OCI-LY1 (cell line): ENCODE data around the gene GSE1.
A peak's percentile ranks its signal among the peaks of the same experiment; 100 is the strongest.

ENCODE experiments used
- H2AFZ ChIP-seq: fragments of 200-600 bp; sonication (generic), shearing (Covaris generic); 2 replicates; pipeline ENCODE4 v1.6.0; 2014; ENCODE audit warnings: antibody characterized with exemption, mild to moderate bottlenecking, low read length
- H3F3A ChIP-seq: fragments of 200-600 bp; sonication (generic), shearing (Covaris generic); 2 replicates; pipeline ENCODE4 v1.6.0; 2014; ENCODE audit warnings: mild to moderate bottlenecking, antibody characterized with exemption, low read length, moderate library complexity; ENCODE audit not compliant: insufficient read depth
- H3K27ac ChIP-seq: fragments of 200-600 bp; sonication (generic); 2 replicates; pipeline ENCODE4 v1.5.1; 2014; ENCODE audit warnings: low read length, mixed run types, mild to moderate bottlenecking, low read depth; ENCODE audit not compliant: poor library complexity, severe bottlenecking
- H3K27me3 ChIP-seq: fragments of 200-600 bp; sonication (generic); 2 replicates; pipeline ENCODE4 v1.6.0; 2014; ENCODE audit warnings: antibody characterized with exemption, mild to moderate bottlenecking, low read length, moderate library complexity; ENCODE audit not compliant: insufficient read depth
- H3K36me3 ChIP-seq: fragments of 200-600 bp; sonication (generic); 2 replicates; pipeline ENCODE4 v1.6.1; 2014; ENCODE audit warnings: mild to moderate bottlenecking, antibody characterized with exemption, low read length, moderate library complexity, mixed read lengths; ENCODE audit not compliant: insufficient read depth
- H3K4me1 ChIP-seq: fragments of 200-600 bp; sonication (generic); 2 replicates; pipeline ENCODE4 v1.5.1; 2014; ENCODE audit warnings: mild to moderate bottlenecking, low read length, moderate library complexity; ENCODE audit not compliant: insufficient read depth, severe bottlenecking
- H3K4me2 ChIP-seq: fragments of 200-600 bp; sonication (generic), shearing (Covaris generic); 2 replicates; pipeline ENCODE4 v1.6.1; 2014; ENCODE audit warnings: low read length
- H3K4me3 ChIP-seq: fragments of 200-600 bp; sonication (generic); 2 replicates; pipeline ENCODE4 v1.5.1; 2014; ENCODE audit warnings: low read length, low read depth, mild to moderate bottlenecking, mixed read lengths; ENCODE audit not compliant: poor library complexity, severe bottlenecking
- H3K79me2 ChIP-seq: fragments of 200-600 bp; shearing (Covaris generic); 2 replicates; pipeline ENCODE4 v1.6.1; 2016; ENCODE audit warnings: mixed run types, low read length, mixed read lengths; ENCODE audit not compliant: insufficient read depth
- H3K9ac ChIP-seq: fragments of 200-600 bp; sonication (generic), shearing (Covaris generic); 2 replicates; pipeline ENCODE4 v1.6.1; 2014; ENCODE audit warnings: mild to moderate bottlenecking, low read length, mixed read lengths
- H3K9me2 ChIP-seq: fragments of 200-600 bp; sonication (generic), shearing (Covaris generic); 2 replicates; pipeline ENCODE4 v1.6.1; 2014; ENCODE audit warnings: low read depth, mild to moderate bottlenecking, low read length, mixed read lengths
- H3K9me3 ChIP-seq: fragments of 200-600 bp; shearing (Covaris generic); 2 replicates; pipeline ENCODE4 v1.6.1; 2014; ENCODE audit warnings: low read length, mixed read lengths
- H4K20me1 ChIP-seq: fragments of 200-600 bp; sonication (generic), shearing (Covaris generic); 2 replicates; pipeline ENCODE4 v1.6.0; 2016; ENCODE audit warnings: mild to moderate bottlenecking, low read length; ENCODE audit not compliant: insufficient read depth
- EZH2 ChIP-seq: fragments of 200-600 bp; sonication (generic), shearing (Covaris generic); IDR thresholded peaks from 2 replicates; pipeline ENCODE4 v1.8.0; 2017; ENCODE audit warnings: borderline replicate concordance, mixed run types, mild to moderate bottlenecking, antibody characterized with exemption, low read length, moderate library complexity, mixed read lengths
- TF ChIP-seq, protein P1 (sequence below): fragments of 200-600 bp; sonication (generic), shearing (Covaris generic); IDR thresholded peaks from 2 replicates; pipeline ENCODE4 v1.5.1; 2017; ENCODE audit warnings: mild to moderate bottlenecking, antibody characterized with exemption, low read length, moderate library complexity, mixed read lengths

Gene GSE1

DNA sequence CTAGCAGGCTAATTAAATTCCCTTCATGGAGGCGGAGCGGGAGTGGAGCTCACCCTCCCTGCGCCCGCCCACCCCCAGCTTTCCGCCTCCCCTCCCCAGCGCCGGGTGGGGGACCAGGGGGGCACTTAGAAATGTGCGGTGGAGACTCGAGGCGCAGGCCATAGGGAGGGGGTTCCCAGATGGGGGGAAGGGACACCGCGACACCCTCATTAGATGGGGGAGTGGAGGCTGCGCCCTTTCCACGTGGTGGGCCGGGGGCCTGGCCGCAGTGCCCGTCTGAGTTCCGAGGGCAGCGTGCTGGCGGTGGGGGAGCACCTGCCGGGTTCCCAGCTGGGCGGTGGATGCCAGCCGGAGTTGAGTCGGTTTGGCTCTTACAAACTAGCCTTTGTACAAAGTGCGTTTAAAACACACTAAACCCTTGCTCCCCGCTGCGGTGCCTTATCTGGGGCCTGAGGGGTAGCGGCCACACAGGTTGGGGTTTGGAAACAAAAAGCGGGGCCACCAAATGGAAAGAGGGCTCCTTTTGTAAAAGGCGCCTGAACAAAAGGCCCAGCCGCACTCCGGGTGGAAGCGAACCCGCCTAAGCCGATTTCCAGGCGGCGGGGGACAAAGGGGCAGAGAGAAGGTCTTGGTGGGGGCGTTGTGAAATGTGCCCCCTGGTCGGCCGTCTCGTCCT lies 1.4 kb downstream of the GSE1 start:
- H3K9me2 ChIP-seq, result no peaks in the 10 kb centered on the region
- peak overlapping the region; percentile 87 for H3K27ac ChIP-seq
- no peaks in the 10 kb centered on the region for H3K9me3 ChIP-seq
- peaks cover 6% of the 10 kb centered on the region; the same call in 1 of the 2 replicates for H3K36me3 ChIP-seq
- peak overlapping the region; percentile 75 for H3K4me3 ChIP-seq
- H3K9ac ChIP-seq, result peak overlapping the region; percentile 74
- H3K4me1 ChIP-seq, result peaks cover 70% of the 10 kb centered on the region
- H3K4me2 ChIP-seq, result peak overlapping the region; percentile 77
- H4K20me1 ChIP-seq, result no peaks in the 10 kb centered on the region
- H3K27me3 ChIP-seq, result no peaks in the 10 kb centered on the region
- H2AFZ ChIP-seq, result no peak overlapping the region
- no peak for TF ChIP-seq EZH2
- TF ChIP-seq, protein P1, sequence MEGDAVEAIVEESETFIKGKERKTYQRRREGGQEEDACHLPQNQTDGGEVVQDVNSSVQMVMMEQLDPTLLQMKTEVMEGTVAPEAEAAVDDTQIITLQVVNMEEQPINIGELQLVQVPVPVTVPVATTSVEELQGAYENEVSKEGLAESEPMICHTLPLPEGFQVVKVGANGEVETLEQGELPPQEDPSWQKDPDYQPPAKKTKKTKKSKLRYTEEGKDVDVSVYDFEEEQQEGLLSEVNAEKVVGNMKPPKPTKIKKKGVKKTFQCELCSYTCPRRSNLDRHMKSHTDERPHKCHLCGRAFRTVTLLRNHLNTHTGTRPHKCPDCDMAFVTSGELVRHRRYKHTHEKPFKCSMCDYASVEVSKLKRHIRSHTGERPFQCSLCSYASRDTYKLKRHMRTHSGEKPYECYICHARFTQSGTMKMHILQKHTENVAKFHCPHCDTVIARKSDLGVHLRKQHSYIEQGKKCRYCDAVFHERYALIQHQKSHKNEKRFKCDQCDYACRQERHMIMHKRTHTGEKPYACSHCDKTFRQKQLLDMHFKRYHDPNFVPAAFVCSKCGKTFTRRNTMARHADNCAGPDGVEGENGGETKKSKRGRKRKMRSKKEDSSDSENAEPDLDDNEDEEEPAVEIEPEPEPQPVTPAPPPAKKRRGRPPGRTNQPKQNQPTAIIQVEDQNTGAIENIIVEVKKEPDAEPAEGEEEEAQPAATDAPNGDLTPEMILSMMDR, result no peak
- peaks cover 26% of the 10 kb centered on the region for H3K79me2 ChIP-seq
- no peaks in the 10 kb centered on the region for H3F3A ChIP-seq

DNA sequence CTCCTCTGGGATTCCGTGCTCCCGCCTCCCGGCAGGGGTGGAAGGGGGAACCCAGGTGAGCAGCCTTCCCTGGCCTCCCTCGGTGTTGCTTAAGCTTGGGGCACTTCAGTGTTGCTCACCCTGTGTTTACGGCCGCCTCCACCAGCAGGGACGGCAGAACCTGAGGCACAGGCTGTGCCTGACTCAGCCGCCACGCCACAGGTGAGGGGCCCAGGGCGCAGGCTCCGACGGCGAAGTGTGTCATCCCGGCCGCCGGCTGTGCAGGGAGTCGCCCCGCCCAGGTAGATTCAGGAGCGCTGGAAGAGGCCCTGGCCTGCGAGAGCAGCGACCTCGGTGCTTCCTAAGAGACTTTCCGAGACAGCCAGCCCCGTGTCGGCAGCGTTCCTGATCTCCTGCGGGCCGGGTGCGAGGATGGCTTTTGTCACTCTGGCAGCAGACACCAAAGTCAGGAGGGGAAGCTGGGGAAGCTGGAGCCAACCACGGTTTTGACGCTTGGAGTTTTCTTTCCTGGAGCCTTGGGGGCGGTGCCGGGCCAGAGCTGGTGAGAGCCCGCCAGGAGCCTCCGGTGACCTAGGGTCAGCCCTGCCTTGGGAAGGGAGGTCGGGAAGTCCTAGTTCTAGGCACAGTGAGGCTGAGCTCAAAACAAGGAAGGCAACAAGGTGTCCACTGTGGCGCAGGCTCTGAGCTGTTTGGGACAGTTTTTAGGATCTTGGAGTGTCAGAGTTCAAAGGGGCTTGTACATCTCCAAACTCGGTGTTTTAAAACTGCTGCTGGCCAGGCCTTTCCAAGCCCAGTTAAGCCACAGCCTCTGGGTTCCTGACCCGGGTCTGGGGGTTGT lies 2.1 kb downstream of the GSE1 start:
- no peak for TF ChIP-seq EZH2
- TF ChIP-seq, protein P1, result no peak
- Histone ChIP-seq H3K4me3 (peak overlapping the region; percentile 75), H3K9me2 (no peaks in the 10 kb centered on the region), H2AFZ (no peak overlapping the region), H3K9ac (peak overlapping the region; percentile 74), H3K4me2 (peak overlapping the region; percentile 77), H3K79me2 (peaks cover 33% of the 10 kb centered on the region), H3K36me3 (peaks cover 8% of the 10 kb centered on the region; the same call in 1 of the 2 replicates), H3K27me3 (no peaks in the 10 kb centered on the region), H3K4me1 (peaks cover 62% of the 10 kb centered on the region), H4K20me1 (no peaks in the 10 kb centered on the region), H3K27ac (peak overlapping the region; percentile 87), H3F3A (no peaks in the 10 kb centered on the region), H3K9me3 (no peaks in the 10 kb centered on the region)

DNA sequence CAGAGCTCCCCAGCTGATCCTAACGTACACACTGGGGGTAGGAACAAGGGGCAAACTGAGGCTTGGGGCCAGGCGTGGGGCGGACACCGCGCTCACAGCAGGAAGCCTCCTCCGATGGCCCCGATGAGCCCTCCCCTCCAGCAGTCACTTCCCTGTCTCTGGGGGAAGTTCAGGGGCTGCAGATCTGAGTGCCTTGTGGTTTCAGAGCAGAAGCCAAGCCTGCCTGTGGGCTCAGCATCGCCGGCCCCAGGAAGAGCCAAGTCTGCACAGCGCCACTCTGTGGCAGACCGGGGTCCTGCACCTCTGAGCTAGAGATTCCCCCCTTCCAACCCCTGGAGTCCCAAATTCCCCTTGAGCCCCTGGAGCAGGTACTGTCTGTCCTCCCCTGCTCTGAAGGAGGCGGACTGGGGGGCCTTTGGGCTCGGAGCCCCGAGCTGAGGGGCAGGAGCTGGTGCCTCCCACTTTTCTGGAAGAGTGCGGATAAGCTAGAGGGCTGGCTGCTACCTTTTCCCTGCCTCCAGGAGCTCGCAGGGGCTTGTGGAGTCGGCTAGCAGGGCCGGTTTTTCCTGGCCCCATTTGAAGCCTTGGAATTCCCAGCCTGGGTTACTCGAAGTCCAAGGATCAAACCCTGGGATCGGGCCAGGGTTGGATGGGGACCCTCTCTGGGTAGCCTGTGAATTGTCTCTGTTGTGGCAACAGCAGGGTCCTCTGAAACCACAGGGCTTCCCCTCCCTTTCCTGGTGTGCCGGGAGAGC lies 2.9 kb downstream of the GSE1 start:
- Histone ChIP-seq H3K9me2 (no peaks in the 10 kb centered on the region), H3K9me3 (no peaks in the 10 kb centered on the region), H3K27ac (peak overlapping the region; percentile 87), H3K4me3 (peak overlapping the region; percentile 75), H3K79me2 (peaks cover 41% of the 10 kb centered on the region), H3K4me2 (peak overlapping the region; percentile 77), H3K4me1 (peaks cover 54% of the 10 kb centered on the region), H2AFZ (no peak overlapping the region), H4K20me1 (no peaks in the 10 kb centered on the region), H3K9ac (peak overlapping the region; percentile 74; the same call in 1 of the 2 replicates), H3K27me3 (no peaks in the 10 kb centered on the region), H3F3A (no peaks in the 10 kb centered on the region), H3K36me3 (peaks cover 14% of the 10 kb centered on the region; the same call in 1 of the 2 replicates)
- TF ChIP-seq EZH2, result no peak
- TF ChIP-seq, protein P1, result peak; percentile 94
